ENCODE measurements around the gene ZNF490.

GRCh38 chr19:12611361-12611699 is 717 bp upstream of the ZNF490 start:
- TF ChIP-seq CTCF (IDR thresholded peaks at IDR 0.05): no peak
- no peak for TF ChIP-seq EZH2 (IDR thresholded peaks at IDR 0.05; ENCODE audit: borderline replicate concordance, insufficient read depth, low read depth, low read length, poor library complexity, severe bottlenecking)

All from B cell (primary cell).